UCSD-AML1 (cell line): ENCODE data around the gene THSD1.
A peak's percentile ranks its signal among the peaks of the same experiment; 100 is the strongest.

Experiments used
- DNase-seq: peaks from one replicate; lab custom pipeline; 2025; ENCODE audit not compliant: unreplicated experiment; lab: John Stamatoyannopoulos, UW

Gene THSD1, protein sequence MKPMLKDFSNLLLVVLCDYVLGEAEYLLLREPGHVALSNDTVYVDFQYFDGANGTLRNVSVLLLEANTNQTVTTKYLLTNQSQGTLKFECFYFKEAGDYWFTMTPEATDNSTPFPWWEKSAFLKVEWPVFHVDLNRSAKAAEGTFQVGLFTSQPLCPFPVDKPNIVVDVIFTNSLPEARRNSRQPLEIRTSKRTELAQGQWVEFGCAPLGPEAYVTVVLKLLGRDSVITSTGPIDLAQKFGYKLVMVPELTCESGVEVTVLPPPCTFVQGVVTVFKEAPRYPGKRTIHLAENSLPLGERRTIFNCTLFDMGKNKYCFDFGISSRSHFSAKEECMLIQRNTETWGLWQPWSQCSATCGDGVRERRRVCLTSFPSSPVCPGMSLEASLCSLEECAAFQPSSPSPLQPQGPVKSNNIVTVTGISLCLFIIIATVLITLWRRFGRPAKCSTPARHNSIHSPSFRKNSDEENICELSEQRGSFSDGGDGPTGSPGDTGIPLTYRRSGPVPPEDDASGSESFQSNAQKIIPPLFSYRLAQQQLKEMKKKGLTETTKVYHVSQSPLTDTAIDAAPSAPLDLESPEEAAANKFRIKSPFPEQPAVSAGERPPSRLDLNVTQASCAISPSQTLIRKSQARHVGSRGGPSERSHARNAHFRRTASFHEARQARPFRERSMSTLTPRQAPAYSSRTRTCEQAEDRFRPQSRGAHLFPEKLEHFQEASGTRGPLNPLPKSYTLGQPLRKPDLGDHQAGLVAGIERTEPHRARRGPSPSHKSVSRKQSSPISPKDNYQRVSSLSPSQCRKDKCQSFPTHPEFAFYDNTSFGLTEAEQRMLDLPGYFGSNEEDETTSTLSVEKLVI

DNA sequence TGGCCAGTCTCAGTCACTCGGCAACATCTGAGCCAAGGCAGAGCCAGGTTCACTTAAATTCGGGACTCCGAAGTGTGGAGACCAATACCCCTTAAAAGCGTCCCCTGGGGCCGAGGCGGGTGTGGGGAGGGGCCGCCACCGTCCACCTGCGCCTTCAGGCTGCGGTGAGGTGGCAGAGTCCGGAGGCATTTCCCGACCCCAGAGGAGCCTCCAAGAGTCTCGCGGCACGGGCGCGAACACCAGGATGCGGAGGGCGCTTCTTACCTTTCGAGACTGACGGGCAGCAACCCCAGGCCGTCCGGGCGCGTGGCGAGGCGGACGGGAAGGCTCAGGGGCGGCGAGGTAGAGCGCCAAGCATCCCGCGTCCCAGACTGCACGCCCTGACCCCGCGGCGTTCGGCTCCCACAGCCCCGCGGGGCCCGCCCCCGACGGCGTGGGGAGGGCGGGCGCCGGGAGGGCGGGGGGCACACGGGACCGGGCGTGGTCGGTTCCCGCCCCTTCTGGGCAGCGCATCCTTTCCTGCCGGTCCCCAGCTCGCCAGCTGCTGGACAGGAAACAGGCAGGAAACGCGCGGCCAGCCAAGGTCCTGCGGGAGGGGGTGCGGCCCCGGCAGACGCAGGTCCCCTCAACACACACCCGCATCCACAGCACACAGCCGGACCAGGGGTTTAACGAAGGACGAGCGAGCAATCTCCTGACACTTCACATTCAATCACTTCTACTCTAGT lies at the start of gene THSD1:
TSS of gene THSD1 (minus strand) at position 406 of the 728 bp plus-strand sequence. CDS start 3,572 bp downstream, outside the sequence.
- no peak for DNase-seq

DNA sequence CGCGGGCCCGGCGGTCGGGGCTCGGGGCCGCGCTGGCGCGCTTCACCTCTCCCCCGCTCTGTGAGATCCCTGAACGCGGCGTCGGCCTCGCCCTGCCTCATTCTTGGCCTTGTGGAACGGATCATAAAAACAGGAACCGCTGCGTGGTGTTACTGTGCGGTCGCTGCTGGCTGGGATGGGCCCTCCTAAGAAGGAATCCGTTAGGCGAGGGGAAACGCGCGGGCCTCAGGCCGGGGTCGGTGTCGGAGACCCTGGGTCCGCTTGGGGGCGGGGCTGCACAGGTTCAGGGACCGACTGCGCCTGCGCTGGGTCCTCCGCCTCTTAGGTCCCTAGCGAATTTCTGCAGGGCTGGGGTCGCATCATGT lies 49.7 kb upstream of the THSD1 start:
- peak; percentile 87 for DNase-seq

DNA sequence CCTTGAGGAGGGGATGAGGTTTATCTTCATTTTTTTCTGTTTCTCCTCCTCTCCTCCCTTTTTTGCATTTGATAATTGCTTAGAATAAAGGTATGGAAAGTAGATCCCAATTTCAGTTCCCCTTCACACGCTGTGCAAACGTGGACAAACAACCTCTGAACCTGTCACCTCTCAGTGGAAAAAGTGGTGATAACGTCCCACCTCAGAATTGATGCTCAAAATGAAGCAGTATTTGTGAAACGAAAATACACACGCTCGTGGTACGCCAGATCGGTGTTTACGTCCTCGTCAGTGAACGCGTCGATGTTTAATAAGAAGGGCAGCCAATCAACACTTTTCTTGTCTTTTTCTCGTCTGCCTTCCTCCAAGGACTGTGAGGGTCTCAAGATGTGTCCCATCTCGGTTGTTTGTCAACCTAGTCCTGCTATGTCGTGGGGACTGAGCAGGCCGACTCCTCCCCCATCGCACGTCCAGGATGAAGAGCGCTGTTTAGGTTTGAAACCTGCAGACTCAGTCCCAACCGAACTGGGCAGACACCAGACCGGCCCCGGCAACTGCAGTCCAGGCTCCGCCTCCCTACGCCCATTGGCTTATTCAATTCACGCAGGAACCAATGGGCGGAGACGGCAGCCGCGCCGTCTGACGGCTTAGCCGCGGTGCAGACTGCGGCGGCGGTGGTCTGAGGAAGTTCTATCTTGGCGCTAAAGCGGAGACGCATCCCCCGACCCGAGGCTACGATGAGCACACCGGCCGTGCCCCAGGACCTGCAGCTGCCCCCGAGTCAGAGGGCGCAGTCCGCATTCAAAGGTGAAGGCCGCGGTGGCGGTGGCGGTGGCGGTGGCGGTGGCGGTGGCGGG lies 49.1 kb upstream of the THSD1 start, which contains the start of gene CKAP2:
TSS of gene CKAP2 (plus strand) at position 659 of the 857 bp plus-strand sequence. CDS start at position 738, 79 bp downstream.
- peak; percentile 94 for DNase-seq

DNA sequence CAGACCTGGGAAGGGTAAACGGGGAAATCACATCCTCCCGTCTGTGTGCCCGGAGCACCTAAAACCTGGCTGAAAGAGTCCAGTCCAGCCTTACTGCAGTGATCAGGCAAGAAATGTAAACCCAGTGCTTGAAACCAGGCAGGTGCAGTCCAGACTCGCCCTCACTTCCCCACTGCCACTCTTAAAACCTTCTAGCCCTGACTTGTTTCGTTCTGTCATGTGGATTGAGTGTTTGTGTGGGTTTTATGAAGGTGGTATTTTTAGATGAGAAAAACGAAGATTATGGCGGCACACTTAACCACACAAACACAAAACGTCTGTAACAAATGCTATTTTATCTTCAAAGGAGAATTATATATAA lies 48.5 kb upstream of the THSD1 start:
- DNase-seq = peak; percentile 35

DNA sequence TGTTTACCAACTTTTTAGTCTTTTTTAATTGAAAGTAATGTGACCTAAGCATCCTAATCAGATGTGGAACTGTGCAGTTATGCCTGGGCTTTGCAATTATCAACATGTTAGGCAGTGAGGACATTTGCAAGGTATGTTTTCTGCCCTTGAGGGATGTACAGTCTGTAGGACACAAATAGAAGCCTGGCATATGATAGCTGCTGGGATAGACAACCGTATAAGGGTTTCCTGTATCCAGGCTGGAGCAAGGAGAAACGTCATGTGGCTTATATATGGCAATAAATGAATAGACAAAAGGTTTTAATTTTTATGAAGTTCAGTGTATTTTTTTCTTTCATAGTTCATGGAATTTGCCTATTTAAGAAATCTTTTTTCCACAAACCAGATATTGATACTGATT lies 46.5 kb upstream of the THSD1 start:
- no peak for DNase-seq

DNA sequence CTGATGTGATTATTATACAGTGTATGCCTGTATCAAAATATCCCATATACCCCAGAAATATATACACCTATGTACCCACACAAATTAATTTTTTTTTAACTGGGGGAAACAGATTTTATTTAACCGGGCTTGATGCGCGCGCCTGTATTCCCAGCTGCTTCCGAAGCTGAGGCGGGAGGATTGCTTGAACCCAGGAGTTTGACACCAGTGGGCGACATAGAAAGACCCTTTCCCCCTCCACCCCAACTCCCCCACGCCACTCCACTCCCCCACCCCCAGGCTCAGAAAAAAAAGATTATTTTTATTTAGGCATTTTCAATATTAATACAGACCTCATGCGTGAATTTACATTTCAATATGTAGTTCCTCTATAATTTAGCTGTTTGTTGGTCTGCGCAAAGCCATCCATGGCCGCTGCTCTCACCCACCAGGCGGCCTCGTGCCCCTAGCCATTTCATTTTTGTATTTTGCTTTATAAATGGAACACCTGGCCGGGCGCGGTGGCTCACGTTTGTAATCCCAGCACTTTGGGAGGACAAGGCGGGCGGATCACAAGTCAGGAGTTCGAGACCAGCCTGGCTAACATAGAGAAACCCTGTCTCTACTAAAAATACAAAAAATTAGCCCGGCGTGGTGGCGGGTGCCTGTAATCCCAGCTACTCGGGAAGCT lies 45.3 kb upstream of the THSD1 start:
- no peak for DNase-seq

DNA sequence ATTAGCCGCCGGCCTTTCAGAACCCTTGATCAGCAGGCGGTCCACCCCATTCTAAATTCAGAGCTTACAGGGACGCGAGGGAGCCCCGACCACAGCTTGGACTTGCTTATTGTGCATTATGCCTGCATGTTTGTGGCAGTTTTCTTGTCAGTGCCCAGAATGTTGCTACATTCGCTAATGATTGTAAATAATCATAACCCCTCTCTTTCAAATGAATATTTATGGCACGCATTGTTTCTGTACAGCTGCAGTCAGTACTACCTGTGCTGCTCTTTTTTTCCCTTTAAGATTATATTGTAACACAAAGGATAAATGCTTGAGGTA lies 44.8 kb upstream of the THSD1 start:
- no peak for DNase-seq

DNA sequence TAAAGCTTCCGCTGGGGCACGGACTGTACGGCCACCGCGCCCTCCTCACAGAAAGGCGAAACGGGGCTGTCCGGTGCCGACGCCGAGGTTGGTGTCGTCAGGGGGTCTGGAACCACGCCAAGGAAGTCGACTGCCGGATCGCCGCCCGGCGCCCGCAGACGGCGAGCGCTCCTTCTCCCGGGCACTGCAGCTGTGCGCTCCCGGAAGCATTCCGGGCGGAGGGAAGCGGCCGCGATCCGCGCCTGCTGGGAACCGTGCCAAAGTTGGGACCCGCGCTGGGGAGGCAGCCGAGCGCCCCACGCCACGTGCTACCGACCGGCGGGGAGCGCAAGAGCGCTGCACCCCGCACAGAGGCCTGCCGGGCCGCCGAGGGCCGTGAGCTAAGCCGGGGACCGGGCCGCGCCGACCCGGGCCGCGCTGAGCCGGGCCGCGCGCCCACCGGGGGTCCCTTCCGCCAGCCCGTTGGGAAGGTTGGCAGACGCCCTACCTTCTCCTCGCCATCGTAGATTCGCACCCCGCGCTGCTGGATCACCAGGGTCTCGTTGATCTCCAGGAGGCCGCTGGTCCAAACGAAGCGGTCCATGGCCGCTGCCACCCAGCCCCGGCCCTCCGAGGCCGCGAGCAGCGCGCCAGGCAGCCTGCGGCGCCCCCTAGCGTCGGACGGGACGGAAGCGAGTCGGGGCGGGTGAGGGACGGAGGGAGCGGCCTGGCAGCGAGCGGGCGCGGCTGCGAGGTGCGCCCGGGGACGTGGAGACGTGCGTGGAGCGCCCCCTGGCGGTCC lies 44.2 kb upstream of the THSD1 start, which contains the start of gene VPS36:
TSS of gene VPS36 (minus strand) at position 623 of the 781 bp plus-strand sequence. CDS start at position 583, 40 bp downstream.
- DNase-seq = peak; percentile 98

DNA sequence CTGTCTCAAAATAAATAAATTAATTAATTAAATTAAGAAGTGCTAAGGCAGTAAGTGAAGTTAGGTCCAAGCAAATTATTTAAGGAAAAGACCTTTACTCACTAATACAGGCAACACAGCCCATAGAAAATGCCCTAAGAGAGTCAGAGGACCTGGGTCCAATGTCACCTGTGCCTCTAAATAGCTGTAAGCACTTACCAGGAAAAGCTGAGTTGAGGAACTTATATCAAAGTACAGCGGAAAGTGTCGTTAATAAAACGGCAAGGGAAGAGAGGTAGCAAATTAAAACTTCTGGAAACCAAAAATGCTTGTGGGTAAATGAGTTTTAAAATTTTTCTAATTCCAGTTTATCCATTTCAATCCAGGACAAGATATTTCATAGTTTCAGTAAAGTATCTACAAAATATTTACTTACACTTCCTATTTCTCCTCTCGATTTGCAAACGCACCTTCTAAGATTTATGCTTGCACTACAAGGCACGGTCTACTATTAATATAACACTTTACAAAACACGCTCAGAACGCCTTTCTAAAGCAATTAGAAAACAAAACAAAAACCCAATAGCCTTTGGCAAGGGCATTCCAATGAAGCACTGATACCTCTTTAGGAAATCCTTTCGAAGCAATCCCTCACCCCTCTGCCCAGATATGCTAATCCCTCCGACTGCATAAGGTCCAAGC lies 43.5 kb upstream of the THSD1 start:
- DNase-seq = no peak

DNA sequence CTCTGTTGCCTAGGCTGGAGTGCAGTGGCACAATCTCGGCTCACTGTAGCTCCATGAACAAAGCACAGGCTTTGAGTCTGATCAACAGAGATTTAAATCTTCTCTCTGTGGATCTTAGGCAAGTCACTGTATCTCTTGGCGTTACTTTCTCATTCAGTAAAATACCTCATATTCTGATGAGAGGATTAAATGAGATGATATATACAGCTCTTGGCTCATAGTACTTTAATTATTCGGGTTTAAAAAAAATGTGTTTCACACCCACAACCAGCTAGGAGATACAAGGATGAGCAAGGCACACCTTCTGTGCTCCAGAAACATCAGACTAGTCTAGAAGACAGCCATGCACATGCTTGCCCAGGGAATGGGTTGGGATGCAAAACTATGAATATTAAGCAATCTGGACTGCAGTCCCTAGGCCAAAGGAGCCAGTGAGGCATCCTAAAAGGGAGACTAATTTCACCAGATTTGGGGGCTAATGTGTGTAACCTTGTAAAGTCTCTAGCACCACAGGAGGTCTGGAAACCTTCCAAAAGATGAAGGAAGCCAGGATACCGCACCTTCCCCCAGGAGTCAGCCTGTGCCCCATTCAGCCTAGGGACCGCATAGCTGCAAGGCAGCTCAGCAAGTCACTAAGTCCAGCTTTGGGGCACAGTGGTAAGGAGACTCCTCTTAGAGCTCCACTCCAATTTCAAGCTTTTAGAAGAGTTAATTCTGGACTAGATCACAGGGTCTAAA lies 42.0 kb upstream of the THSD1 start:
- no peak for DNase-seq

DNA sequence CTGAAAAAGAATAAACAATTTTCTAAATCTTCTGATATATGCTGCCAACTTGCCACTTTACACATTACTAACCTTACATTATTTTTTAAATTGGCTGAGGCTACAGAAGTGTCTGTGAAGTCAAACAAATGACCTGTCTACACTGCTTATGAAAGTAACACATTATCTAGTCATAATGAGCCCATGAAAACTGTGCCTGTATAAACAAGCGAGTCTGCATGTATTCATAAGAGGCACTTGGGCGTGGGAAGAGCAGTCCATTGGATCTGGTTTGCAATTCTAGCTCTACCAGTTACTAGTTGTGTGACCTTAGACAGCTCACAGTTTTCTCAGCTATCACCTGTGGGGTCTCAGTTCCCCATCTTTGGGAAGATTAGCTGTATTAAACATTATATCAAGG lies 41.4 kb upstream of the THSD1 start:
- DNase-seq = no peak

DNA sequence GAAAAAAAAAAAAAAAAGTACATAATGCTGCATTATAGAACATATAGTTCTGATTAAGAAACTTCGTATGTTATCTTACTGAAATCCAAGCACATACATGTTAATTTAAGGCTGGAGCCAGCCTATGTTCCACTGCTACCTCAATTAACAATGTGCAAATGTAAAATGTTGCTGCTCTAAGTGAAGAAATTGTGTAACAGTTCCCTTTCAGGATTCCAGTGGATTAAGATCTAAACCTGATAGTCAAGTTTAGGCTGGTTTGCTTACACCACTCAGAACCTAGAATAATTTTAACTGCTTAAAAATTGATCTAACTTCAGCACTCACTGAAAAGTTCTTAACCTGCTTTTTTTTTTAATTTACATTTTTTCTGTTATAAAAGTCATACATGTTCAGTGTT lies 40.3 kb upstream of the THSD1 start:
- DNase-seq = no peak

DNA sequence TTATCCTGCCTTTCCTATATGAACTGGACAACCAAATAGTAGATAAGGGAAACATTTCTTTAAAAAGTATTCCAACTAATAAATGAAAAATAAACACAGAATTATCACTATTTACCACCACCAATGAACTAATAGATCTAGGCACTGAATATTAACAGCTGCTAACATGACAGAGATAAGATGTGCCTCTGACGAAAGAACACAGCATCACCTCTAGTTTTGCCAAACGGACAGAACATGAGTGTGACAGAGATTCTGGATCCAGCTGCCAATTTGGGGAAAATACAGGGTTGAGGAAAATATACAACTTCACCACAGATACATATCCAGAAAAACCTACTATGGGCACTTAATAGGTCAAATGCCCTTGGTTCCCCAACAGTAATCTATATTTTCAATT lies 26.5 kb upstream of the THSD1 start:
- DNase-seq = no peak

DNA sequence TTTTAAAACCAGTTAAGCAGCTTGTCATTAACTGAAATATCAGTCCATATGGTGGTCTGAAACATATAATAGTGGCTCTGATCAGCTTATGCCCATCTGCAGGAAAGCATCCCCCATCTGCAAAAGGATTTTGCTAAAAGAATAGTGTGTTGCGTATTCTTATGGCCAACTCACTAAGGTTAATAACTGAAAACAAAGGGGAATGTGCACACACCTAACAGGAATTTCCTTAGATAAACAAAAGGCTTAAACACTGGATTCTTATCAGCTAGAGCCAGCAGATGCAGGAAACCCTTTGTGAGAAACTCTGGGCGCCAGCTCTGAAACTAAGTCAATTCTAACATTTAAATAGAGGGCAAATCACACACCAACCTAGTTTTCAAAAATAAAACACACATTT lies 22.3 kb upstream of the THSD1 start:
- DNase-seq = no peak

DNA sequence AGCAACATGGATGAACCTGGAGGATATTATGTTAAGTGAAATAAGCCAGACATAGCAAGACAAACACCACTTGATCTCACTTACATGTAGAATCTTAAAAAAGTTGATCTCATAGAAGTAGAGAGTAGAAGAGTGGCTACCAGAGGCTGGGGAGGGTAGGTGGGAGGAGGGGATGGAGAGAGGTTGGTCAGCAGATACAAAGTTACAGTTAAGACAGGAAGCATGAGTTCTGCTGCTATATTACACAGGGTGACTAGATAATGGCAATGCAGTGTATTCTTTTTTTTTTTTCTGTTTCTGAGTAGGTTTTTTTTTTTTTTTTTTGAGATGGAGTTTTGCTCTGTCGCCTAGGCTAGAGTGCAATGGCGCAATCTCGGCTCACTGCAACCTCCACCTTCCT lies 15.2 kb upstream of the THSD1 start:
- DNase-seq = no peak

DNA sequence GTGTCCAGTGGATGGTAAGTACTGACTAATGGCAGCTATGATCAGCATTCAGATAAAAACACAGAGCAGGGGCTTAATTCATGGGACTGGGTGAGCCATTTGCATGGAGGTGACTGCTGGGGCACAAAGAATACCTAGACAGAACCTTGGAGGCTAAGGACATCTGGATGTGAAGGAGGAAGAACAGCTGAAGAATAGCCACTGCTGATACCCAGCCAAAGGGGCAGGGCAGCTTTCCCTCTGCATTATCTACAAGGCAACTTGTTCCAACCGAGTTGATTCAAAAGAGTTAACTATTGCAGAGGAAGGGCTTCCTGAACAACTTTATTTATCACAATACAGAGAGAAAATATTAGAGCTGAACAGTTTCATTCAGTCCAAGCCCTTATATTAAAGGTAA lies 13.1 kb upstream of the THSD1 start:
- no peak for DNase-seq

DNA sequence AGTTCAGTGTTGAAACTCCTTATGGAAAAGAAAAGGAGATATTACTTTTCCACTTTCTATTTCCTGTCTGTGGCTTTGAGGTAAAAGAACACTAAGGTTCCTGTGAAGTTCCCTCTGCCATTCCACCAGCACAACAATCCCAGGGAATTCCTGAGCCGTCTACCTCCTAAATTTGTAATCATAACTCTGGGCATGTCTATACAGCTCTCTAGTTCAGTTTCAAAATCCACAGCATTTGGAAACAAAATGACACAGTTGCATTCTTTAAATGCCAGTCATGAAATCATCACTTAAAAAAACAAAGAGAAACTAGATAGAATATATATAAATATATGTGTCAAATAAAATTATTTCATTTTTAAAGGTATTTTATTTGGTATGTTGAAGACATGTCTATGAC lies 9.0 kb upstream of the THSD1 start:
- DNase-seq = no peak

DNA sequence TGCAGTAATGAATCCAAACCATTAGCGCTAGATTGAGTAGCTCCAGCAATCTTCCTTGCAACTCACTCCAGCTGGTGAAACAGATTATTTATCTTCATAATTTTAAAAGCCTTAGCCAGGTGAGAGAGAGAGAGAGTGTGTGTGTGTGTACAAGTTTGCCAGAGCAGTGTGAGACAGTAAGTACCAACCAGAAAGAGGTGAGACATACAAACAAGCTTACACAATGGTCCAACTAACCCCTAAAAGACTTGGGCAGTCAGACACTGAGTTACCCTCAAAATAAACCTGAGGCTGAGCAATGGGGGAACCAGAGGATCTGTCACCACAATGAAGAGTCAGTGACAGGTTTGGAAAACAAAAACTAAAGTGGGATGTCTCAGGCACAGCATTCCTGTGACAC lies 8.1 kb upstream of the THSD1 start:
- no peak for DNase-seq
